WTC11 (cell line): ENCODE results near the gene CCDC141. TPM values are rescaled to one million over a fixed set of nuclear protein-coding genes. Genes with fewer than 3 reads are reported as not detected.

Experiments
- ATAC-seq: fragments of 200-7000 bp; cut with Tn5 transposase; 2 replicates; pipeline ENCODE4 v1.10.0; 2021; ENCODE audit warnings: mild to moderate bottlenecking, moderate library complexity
- CTCF ChIA-PET: fragments of 300-600 bp; sonication (Branson Sonifier 250); formaldehyde crosslinking; loops from one replicate; lab custom pipeline; 2021; ENCODE audit warnings: antibody characterized with exemption; lab: Charles Lee
- POLR2A ChIA-PET: fragments of 350-600 bp; sonication (Branson Sonifier 250); formaldehyde crosslinking; loops from one replicate; lab custom pipeline; 2021; ENCODE audit warnings: antibody characterized with exemption; lab: Charles Lee
- DNase-seq: peaks from one replicate; pipeline ENCODE4 v3.0.0; 2021; ENCODE audit warnings: low spot score
- H3K27ac Mint-ChIP-seq: 2 replicates; pipeline ENCODE4 v1.8.0; 2021; ENCODE audit warnings: mixed read lengths
- H3K27me3 Mint-ChIP-seq: 2 replicates; pipeline ENCODE4 v1.8.0; 2021; ENCODE audit warnings: low read depth, mild to moderate bottlenecking, moderate library complexity, mixed read lengths
- H3K36me3 Mint-ChIP-seq: 2 replicates; pipeline ENCODE4 v1.8.0; 2021; ENCODE audit warnings: mixed read lengths
- H3K4me1 Mint-ChIP-seq: 2 replicates; pipeline ENCODE4 v1.8.0; 2022; ENCODE audit warnings: mixed read lengths
- H3K4me3 Mint-ChIP-seq: 2 replicates; pipeline ENCODE4 v1.8.0; 2021; ENCODE audit warnings: mild to moderate bottlenecking, moderate library complexity, mixed read lengths
- H3K9me3 Mint-ChIP-seq: 2 replicates; pipeline ENCODE4 v1.8.0; 2021; ENCODE audit warnings: mixed read lengths
- AR ChIP-seq: fragments of 250-450 bp; sonication (Bioruptor Pico); IDR thresholded peaks from 2 replicates; pipeline ENCODE4 v1.9.0; 2021; ENCODE audit warnings: mild to moderate bottlenecking
- ATF1 ChIP-seq: sonication (generic); formaldehyde crosslinking; IDR thresholded peaks from 2 replicates; pipeline ENCODE4 v1.8.1; 2023; ENCODE audit warnings: mild to moderate bottlenecking, moderate library complexity, missing genetic modification reagents
- ATF2 ChIP-seq: sonication (generic); formaldehyde crosslinking; IDR thresholded peaks from 2 replicates; pipeline ENCODE4 v1.8.1; 2022; ENCODE audit warnings: low read depth, missing genetic modification reagents, borderline replicate concordance
- CREM ChIP-seq: sonication (generic); formaldehyde crosslinking; IDR thresholded peaks from 2 replicates; pipeline ENCODE4 v1.8.1; 2022; ENCODE audit warnings: mild to moderate bottlenecking, missing genetic modification reagents, moderate library complexity
- CTCF ChIP-seq: fragments of 200-600 bp; IDR thresholded peaks from 2 replicates; pipeline ENCODE4 v1.8.0; 2022; ENCODE audit warnings: antibody characterized with exemption
- ETV6 ChIP-seq: sonication (generic); formaldehyde crosslinking; IDR thresholded peaks from 2 replicates; pipeline ENCODE4 v1.8.1; 2022; ENCODE audit warnings: mild to moderate bottlenecking, missing genetic modification reagents
- FOXP4 ChIP-seq: sonication (generic); formaldehyde crosslinking; IDR thresholded peaks from 2 replicates; pipeline ENCODE4 v1.8.0; 2022; ENCODE audit warnings: mild to moderate bottlenecking, missing genetic modification reagents
- GRHL2 ChIP-seq: fragments of 250-450 bp; sonication (Bioruptor Pico); IDR thresholded peaks from 2 replicates; pipeline ENCODE4 v1.8.0; 2022; ENCODE audit warnings: mild to moderate bottlenecking, moderate library complexity; ENCODE audit not compliant: insufficient replicate concordance, severe bottlenecking
- IRF1 ChIP-seq: sonication (generic); formaldehyde crosslinking; IDR thresholded peaks from 2 replicates; pipeline ENCODE4 v1.8.0; 2023; ENCODE audit warnings: missing genetic modification reagents
- MLX ChIP-seq: sonication (generic); formaldehyde crosslinking; IDR thresholded peaks from 2 replicates; pipeline ENCODE4 v1.8.1; 2023; ENCODE audit warnings: mild to moderate bottlenecking, missing genetic modification reagents, moderate library complexity
- NR2C2 ChIP-seq: sonication (generic); formaldehyde crosslinking; IDR thresholded peaks from 2 replicates; pipeline ENCODE4 v1.8.0; 2022; ENCODE audit warnings: mild to moderate bottlenecking, missing genetic modification reagents
- SMAD4 ChIP-seq: sonication (generic); formaldehyde crosslinking; IDR thresholded peaks from 2 replicates; pipeline ENCODE4 v1.8.0; 2022; ENCODE audit warnings: mild to moderate bottlenecking, missing genetic modification reagents
- TCF7 ChIP-seq: sonication (generic); formaldehyde crosslinking; IDR thresholded peaks from 2 replicates; pipeline ENCODE4 v1.8.0; 2022; ENCODE audit warnings: mild to moderate bottlenecking, low read depth, missing genetic modification reagents, moderate library complexity
- TEAD4 ChIP-seq: sonication (generic); formaldehyde crosslinking; IDR thresholded peaks from 2 replicates; pipeline ENCODE4 v1.8.0; 2022; ENCODE audit warnings: mild to moderate bottlenecking, missing genetic modification reagents
- USF2 ChIP-seq: sonication (generic); formaldehyde crosslinking; IDR thresholded peaks from 2 replicates; pipeline ENCODE4 v1.8.1; 2023; ENCODE audit warnings: mild to moderate bottlenecking, missing genetic modification reagents, moderate library complexity
- ZNF121 ChIP-seq: sonication (generic); formaldehyde crosslinking; IDR thresholded peaks from 2 replicates; pipeline ENCODE4 v1.8.0; 2023; ENCODE audit warnings: missing genetic modification reagents
- ZNF317 ChIP-seq: sonication (generic); formaldehyde crosslinking; IDR thresholded peaks from 2 replicates; pipeline ENCODE4 v1.8.1; 2023; ENCODE audit warnings: low read depth, mild to moderate bottlenecking, moderate library complexity, missing genetic modification reagents, borderline replicate concordance
- ZNF396 ChIP-seq: fragments of 250-450 bp; sonication (Bioruptor Pico); IDR thresholded peaks from 2 replicates; pipeline ENCODE4 v1.8.0; 2021; ENCODE audit warnings: mild to moderate bottlenecking, moderate library complexity, borderline replicate concordance
- ZNF416 ChIP-seq: fragments of 250-450 bp; sonication (Bioruptor Pico); IDR thresholded peaks from 2 replicates; pipeline ENCODE4 v1.9.0; 2021; ENCODE audit warnings: mild to moderate bottlenecking, inconsistent platforms
- ZNF532 ChIP-seq: fragments of 250-450 bp; sonication (Bioruptor Pico); IDR thresholded peaks from 2 replicates; pipeline ENCODE4 v1.9.0; 2021; ENCODE audit warnings: mild to moderate bottlenecking, borderline replicate concordance
- total RNA-seq: library from RNA; stranded (reverse); gene quantifications from 3 replicates; pipeline ENCODE4 v1.2.3, GENCODE V29; 2021

The CCDC141 gene
- total RNA-seq, 1 experiment from 2014 or later = 8.5 TPM

GRCh38 chr2:178827739-178828485, 222.0 kb downstream of the CCDC141 start:
- TF ChIP-seq ZNF317 (CRISPR knock-in tag) (no peak), NR2C2 (CRISPR knock-in tag) (no peak), CREM (CRISPR knock-in tag) (no peak), AR (CRISPR knock-in tag) (no peak), GRHL2 (CRISPR knock-in tag) (no peak), ATF1 (CRISPR knock-in tag) (no peak), MLX (CRISPR knock-in tag) (no peak), ZNF396 (no peak), ZNF416 (no peak), ZNF121 (CRISPR knock-in tag) (no peak), FOXP4 (CRISPR knock-in tag) (no peak), ATF2 (no peak), CTCF (no peak), ZNF532 (CRISPR knock-in tag) (no peak), TCF7 (CRISPR knock-in tag) (no peak), USF2 (CRISPR knock-in tag) (no peak), ETV6 (CRISPR knock-in tag) (no peak), SMAD4 (CRISPR knock-in tag) (no peak), IRF1 (CRISPR knock-in tag) (no peak), TEAD4 (no peak)
- TF ChIP-seq, all 79 proteins: peak for 0
- Mint-ChIP-seq H3K27me3 (no peaks in the 10 kb centered on the region), H3K4me1 (peaks cover 13% of the 10 kb centered on the region), H3K4me3 (no peak overlapping the region), H3K27ac (no peak overlapping the region), H3K9me3 (peaks cover 6% of the 10 kb centered on the region; the same call in 1 of the 2 replicates), H3K36me3 (no peaks in the 10 kb centered on the region)
- ChIA-PET POLR2A (interaction anchor here (0.8 kb wide), 1 partner anchor 16 kb away, joined by 3 read pairs; no protein-coding TSS in a partner anchor), CTCF (interaction anchor here (0.6 kb wide), 1 partner anchor 300 kb away, joined by 3 read pairs; no protein-coding TSS in a partner anchor)
- no peak for DNase-seq
- no peak for ATAC-seq
